GM19397 (cell line): ENCODE results near the gene AHCY.
"Not testable (repeated sequence)": the region's sequence is repeated elsewhere in the genome, so short reads cannot be mapped to it uniquely, and the experiment has no call there.

Experiments
- ATAC-seq: cut with Tn5 transposase; IDR thresholded peaks from one replicate; pipeline ENCODE4 v1.9.1; 2021; ENCODE audit warnings: mild to moderate bottlenecking, moderate library complexity; ENCODE audit not compliant: unreplicated experiment

Gene AHCY

DNA sequence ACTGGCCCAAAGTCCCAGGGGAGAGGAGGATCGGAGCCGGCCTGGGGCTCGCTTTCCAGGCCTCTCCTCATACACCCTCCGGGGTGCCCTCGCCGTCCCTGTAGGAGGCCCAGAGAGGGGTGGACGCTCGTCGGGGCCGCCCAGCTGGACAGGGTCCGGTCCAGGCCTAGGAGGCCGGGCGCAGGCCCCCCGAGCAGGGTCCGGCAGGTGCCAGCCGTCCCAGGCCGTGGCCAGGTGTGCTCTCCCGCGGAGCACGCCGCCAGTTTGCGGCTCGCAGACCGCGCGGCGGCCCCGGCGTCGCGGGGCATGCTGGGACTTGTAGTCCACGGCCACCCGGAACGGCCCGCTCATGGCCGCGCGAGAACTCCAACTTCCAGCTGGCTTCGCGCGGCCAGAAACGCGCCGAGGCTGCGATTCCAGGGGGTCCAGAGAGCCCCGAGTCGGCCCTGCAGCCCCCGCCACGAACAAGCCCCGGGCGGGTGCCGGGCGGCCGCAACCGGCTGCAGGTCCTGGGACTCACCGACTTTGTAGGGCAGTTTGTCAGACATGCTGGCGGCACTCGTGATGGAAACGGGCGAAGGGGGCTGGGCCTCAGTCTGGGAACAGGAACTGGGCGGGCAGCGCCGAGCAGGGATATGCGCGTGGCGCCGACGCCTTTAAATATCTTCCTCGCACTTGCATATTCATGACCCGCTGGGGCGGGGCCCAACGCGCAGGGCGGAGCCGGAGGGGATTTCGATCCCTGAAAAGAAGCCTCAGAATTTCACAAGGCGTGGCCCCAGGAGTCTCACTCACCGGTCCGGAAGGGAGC is at the start of gene AHCY:
AHCY (minus strand) TSS at position 633 of the 811 bp plus-strand sequence; CDS start at position 548, 85 bp downstream.
- ATAC-seq = peak; percentile 88

DNA sequence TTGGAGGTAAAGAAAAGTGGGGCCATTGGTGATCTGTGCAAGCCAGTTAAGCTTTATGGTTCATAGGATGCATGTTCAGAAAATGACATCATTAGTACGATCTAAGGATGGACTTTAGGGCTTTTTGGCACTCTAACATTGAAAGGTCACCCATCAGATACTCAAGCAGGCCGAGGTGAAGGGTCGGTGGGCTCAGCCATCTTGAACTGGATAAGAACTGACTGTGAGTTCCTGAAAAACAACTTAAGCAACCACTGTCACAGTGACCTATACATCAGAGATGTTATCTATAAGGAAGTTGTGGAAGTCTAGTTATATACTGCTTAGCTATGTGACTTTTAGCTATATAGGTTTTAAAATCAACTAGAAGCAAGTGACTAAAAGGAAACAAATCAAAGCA is 46.9 kb upstream of the AHCY start:
- ATAC-seq = no peak

GRCh38 chr20:34347571-34347970 is 44.4 kb upstream of the AHCY start:
- ATAC-seq = no peak

DNA sequence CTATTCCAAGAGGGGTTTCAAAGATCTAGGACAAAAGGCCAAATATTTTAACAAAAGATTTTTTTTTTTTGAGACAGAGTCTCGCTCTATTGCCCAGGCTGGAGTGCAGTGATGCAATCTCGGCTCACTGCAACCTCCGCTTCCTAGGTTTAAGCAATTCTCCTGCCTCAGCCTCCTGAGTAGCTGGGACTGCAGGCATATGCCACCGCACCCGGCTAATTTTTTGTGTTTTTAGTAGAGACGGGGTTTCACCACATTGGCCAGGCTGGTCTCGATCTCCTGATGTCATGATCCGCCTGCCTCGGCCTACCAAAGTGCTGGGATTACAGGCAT is 43.3 kb upstream of the AHCY start:
- not testable (repeated sequence) for ATAC-seq

- ATAC-seq = not testable (repeated sequence)
Observed at GRCh38 chr20:34345839-34346532, 42.8 kb upstream of the AHCY start.

DNA sequence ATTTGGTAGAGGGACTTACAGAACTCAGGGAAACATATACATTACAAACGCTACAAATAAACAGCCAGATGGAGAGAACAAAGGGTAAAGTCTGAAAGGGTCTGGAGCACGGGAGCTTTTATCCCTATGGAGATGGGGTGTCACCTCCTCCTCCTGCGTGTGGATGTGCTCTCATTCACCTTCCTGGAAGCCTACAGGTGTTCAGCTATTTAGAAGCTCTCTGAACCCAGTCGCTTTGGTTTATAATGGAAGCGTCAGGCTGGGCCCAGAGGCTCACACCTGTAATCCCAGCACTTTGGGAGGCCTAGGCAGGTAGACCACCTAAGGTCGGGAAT is 42.2 kb upstream of the AHCY start:
- ATAC-seq = no peak

DNA sequence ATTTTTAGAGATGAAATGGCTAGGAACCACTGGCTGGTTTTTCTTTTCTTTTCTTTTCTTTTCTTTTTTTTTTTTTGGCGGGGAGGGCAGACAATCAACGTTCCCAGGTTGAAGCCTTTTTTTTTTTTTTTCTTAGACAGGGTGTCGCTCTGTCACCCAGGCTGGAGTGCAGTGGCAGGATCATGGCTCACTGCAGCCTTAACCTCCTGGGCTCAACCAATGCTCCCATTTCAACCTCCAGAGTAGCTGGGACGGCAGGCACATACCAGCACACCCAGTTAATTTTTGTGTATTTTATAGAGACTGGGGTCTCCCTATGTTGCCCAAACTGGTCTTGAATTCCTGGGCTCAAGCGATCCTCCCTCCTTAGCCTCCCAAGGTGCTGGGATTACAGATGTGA is 41.1 kb upstream of the AHCY start:
- ATAC-seq = no peak

- no peak for ATAC-seq
Observed at GRCh38 chr20:34343458-34344211, 40.5 kb upstream of the AHCY start.

GRCh38 chr20:34341199-34341598 is 38.0 kb upstream of the AHCY start:
- not testable (repeated sequence) for ATAC-seq

GRCh38 chr20:34340726-34341125 is 37.6 kb upstream of the AHCY start:
- not testable (repeated sequence) for ATAC-seq

- ATAC-seq = no peak
Observed at GRCh38 chr20:34337982-34338726, 35.0 kb upstream of the AHCY start.

GRCh38 chr20:34337544-34337943 is 34.4 kb upstream of the AHCY start:
- no peak for ATAC-seq

DNA sequence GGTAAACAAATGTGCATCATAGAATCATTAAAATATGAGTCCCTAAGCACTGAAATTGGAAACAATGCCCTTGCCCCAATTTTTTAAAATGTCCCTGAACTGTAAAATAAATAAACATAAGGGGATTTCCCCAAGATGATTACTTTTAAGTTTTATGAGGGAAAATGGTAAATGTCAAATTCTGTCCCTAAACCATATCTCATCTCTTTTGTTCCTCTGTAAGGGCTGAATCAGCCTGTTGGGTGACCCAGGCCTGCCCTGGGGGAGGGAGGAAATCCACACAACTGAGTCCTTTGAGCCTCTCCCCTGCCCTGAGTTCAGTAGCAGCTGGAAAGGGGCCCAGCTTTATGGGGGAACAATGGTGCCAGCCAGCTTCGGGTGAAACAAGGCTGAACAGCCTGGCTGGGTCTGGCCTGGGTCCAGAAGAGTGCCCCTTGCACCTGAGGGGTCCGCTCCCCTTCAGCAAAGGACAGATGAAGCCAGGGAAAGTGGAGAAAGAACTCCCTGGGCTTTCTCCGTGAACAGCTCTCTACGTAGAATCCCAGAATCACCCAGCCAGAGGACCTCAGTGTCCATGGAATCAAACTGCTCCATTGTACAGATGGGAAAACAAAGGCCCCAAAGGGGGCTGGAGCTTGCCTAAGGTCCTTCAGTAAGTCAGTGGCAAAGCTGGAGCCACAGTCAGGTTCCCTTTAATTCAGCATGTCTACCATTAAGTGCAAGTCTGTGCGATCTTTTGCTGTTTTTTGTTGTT is 31.7 kb upstream of the AHCY start:
- ATAC-seq = no peak

GRCh38 chr20:34333786-34334185 is 30.6 kb upstream of the AHCY start:
- no peak for ATAC-seq

GRCh38 chr20:34332262-34332920 is 29.2 kb upstream of the AHCY start:
- no peak for ATAC-seq

DNA sequence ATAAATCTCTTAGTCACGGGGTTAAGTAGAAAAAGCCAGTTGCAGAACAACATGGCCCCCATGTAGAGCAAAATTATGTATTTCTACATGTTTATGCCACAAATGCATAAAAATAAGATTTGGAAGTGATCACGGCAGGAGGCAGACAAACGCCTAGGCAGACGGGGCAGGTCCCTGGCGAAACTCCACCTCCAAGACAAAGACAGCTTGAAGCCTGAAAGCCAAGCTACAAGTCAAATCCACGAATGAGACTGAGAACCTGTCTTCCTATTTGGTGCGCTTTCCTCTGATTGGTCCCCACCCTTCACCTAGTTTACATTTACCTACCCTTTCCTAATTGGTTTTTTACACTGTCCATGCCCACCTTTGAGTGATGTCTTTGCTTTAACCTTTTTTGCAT is 28.7 kb upstream of the AHCY start:
- ATAC-seq = no peak

- not testable (repeated sequence) for ATAC-seq
Observed at GRCh38 chr20:34330861-34331544, 27.8 kb upstream of the AHCY start.

GRCh38 chr20:34328928-34329677 is 25.9 kb upstream of the AHCY start:
- ATAC-seq = no peak

DNA sequence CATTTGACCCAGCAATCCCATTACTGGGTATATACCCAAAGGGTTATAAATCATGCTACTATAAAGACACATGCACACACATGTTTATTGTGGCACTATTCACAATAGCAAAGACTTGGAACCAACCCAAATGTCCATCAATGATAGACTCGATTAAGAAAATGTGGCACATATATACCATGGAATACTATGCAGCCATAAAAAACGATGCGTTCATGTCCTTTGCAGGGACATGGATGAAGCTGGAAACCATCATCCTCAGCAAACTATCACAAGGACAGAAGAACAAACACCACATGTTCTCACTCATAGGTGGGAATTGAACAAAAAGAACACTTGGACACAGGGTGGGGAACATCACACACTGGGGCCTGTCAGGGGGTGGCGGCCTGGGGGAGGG is 25.1 kb upstream of the AHCY start:
- not testable (repeated sequence) for ATAC-seq
